Ramos (cell line): ENCODE results near the gene CAPN14.

Source experiments
- in situ Hi-C: fragments of 300-500 bp; cut with MboI; formaldehyde crosslinking; loops from one replicate; pipeline ENCODE4 v1.14.3; 2022; ENCODE audit warnings: low sequenced_read_pairs; ENCODE audit not compliant: unreplicated experiment

CAPN14 gene

GRCh38 chr2:31244101-31244500, 26.8 kb upstream of the CAPN14 start:
- in situ Hi-C loops, result no loop called here

DNA sequence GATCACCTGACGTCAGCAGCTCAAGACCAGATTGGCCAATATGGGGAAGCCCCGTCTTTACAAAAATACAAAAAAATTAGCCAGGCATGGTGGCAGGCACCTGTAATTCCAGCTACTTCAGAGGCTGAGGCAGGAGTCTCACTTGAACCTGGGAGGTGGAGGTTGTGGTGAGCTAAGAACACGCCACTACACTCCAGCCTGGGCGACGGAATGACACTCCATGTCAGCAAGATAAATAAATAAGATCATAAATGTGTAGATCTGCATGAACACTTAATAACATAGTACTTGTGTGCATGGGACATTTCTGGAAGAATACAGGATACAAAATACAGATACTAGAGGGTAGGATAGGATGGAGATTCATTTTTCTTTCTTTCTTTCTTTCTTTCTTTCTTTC, 25.7 kb upstream of the CAPN14 start:
- in situ Hi-C loops, result no loop called here

DNA sequence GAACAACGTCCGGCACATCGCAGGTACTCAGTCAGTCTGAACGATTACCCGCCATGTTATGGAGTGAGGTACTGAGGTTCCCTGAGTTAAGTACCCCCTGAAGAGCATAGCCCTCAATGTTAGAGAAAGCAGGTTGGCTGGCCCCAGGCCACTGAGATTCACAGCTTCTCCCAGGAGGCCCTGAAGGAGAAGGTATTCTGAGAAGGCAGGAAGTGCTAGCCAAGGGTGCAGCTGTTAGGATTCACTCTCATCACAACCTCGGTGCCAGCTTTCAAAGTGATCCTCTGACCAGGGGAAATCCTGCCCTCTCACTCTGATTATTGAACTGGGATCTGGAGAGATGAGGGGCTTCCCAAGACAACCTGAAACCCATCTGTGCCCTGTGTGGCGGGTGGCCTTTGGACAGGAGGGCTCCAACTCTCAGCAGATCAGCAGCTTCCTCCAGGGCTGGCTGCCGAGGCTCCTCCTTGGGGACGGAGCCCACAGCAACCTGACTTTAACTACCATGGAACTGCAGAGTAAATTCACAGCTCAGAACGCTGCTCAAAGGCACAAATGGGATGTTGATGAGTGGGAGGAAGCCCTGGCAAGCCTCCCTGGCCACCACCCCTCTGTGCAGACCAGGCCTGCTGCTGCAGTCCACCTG, 24.4 kb upstream of the CAPN14 start:
- in situ Hi-C loops, result no loop called here

DNA sequence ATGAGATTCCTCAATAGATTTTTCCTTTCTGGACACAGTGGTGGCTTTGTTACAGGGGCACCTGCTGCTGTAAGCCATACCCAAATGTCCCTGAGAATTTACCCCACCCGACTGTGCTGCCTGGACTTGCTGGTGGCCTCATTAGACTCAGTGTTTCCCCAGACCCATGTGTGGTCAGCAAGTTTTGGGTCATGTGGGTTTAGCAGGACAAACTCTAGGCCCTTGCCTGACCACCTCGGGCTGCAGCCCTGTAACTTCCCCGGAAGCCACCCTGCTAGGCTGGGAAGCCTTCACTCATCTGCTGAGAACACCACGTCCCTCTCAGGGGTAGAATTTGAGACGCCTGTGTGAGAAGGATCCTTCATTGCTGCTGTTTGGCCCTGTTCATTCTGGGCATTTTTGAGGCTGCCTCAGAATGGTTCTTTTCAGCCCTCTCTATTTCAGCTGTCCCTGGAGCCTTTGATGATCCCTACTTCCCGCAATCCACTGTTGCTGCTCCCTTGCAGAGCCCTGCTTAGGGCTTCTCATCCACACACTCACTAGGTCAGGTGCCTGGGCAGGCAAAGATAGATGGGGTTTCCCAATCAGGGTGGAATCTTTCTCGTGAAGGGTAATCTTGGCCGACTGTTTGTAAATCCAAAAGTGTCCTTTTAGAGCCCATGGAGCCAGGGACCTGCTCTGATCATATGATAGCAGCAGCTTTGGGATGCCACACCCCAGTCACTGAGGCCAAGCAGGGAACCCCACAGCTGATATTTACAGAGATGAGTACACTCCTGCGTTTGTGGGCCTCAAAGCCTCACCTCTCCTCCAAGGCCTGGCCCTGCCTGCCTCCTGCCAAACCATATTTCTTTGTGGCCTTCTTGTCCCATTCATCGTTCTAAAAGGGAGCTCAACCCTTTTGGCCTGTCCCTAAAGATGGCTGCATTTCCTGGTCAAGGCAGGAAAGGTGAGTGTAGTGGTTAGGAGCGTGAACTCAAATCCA, 23.4 kb upstream of the CAPN14 start:
- in situ Hi-C loops, result no loop called here

GRCh38 chr2:31239593-31240177, 22.4 kb upstream of the CAPN14 start:
- in situ Hi-C loops, result no loop called here

DNA sequence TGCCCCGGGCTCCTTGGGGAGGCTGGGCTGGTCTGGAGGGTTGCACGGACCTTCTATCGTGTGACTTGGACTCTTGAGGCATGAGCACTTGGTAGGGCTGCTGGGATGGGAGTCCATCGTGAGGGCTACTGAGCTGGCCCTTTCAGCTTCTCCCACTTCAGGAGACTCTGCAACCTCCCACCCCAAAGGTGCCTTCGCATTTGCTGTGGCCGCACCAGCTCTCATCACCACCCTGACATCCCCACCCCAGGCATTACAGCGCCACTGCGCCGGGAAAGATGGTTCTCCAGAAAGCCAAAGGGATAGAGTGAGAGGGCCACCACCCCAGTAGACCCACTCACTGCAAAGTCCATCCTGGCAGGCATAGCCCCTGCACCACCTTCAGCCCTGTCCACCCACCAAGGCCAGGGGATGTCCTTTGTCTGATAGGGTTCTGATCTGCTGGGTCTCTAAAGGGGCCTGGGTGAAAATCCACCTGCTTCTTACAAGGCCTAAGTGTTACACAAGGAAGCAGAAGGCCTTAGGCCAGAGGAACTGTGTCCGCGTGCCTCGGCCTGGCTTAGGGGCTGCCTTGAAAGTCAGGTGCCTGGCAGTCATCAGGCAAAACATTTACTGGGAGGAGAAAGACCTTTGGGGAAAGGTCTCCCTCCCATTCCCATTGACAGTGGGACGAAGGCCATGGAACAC, 21.7 kb upstream of the CAPN14 start:
- in situ Hi-C loops, result no loop called here

GRCh38 chr2:31238126-31238905, 21.0 kb upstream of the CAPN14 start:
- in situ Hi-C loops, result no loop called here

GRCh38 chr2:31237348-31238017, 20.2 kb upstream of the CAPN14 start:
- in situ Hi-C loops, result no loop called here

GRCh38 chr2:31236433-31237205, 19.3 kb upstream of the CAPN14 start:
- in situ Hi-C loops, result no loop called here

GRCh38 chr2:31235504-31235902, 18.2 kb upstream of the CAPN14 start:
- in situ Hi-C loops, result no loop called here

GRCh38 chr2:31234683-31235503, 17.6 kb upstream of the CAPN14 start:
- in situ Hi-C loops, result no loop called here

- in situ Hi-C loops, result no loop called here
Measured at GRCh38 chr2:31233741-31234682, 16.7 kb upstream of the CAPN14 start, which contains the start of gene EHD3. TSS of gene EHD3 (plus strand) at chr2:31234152. CDS start at chr2:31234622, 470 bp downstream.

- in situ Hi-C loops, result no loop called here
Measured at GRCh38 chr2:31233231-31233630, 15.9 kb upstream of the CAPN14 start.

GRCh38 chr2:31232586-31232985, 15.3 kb upstream of the CAPN14 start:
- in situ Hi-C loops, result no loop called here

GRCh38 chr2:31231571-31232302, 14.4 kb upstream of the CAPN14 start:
- in situ Hi-C loops, result no loop called here

DNA sequence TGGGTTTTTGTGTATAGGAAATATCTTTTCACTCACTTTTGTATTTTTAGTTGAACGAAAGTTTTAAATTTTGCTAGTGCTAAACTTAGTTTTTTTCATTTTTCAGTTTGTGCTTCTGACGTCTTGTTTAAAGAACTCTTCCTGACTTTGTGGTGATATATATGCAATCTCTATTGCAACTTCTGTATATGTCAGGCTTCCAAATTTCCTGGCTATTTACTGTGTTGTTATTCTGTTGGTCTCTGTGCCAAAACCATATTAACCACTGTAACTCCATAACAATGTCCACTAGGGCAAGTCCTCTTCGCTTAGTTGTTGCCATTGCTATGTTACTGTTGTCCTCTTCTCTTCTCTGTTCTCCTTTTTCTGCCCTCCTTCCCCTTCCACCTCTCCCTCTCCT, 13.4 kb upstream of the CAPN14 start:
- in situ Hi-C loops, result no loop called here
